MM.1S (cell line): Measurements from ENCODE around the gene CCR9.

Experiments
- DNase-seq: peaks from one replicate; pipeline ENCODE4 v3.0.0-alpha.2; 2015
- H2AFZ ChIP-seq: fragments of 300-600 bp; sonication (generic); 2 replicates; pipeline ENCODE4 v1.6.0; 2016; ENCODE audit warnings: antibody characterized with exemption, low read length
- H3F3A ChIP-seq: fragments of 300-600 bp; sonication (generic); 2 replicates; pipeline ENCODE4 v1.6.1; 2016; ENCODE audit warnings: mild to moderate bottlenecking, antibody characterized with exemption, low read length, moderate library complexity, mixed read lengths; ENCODE audit not compliant: insufficient read depth
- H3K27ac ChIP-seq: fragments of 300-600 bp; sonication (generic); 2 replicates; pipeline ENCODE4 v1.5.1; 2016; ENCODE audit warnings: mild to moderate bottlenecking, low read length
- H3K27me3 ChIP-seq: fragments of 300-600 bp; sonication (generic); replicated peaks from 2 replicates; pipeline ENCODE4 v1.6.0; 2016; ENCODE audit warnings: low read length; ENCODE audit not compliant: insufficient read depth
- H3K36me3 ChIP-seq: fragments of 300-600 bp; sonication (generic); replicated peaks from 2 replicates; pipeline ENCODE4 v1.6.1; 2016; ENCODE audit warnings: mild to moderate bottlenecking, low read length, mixed read lengths; ENCODE audit not compliant: insufficient read depth
- H3K4me1 ChIP-seq: fragments of 300-600 bp; sonication (generic); 2 replicates; pipeline ENCODE4 v1.6.1; 2016; ENCODE audit warnings: low read length, mixed read lengths
- H3K4me2 ChIP-seq: fragments of 300-600 bp; sonication (generic); 2 replicates; pipeline ENCODE4 v1.6.0; 2016; ENCODE audit warnings: low read depth, low read length
- H3K4me3 ChIP-seq: fragments of 300-600 bp; sonication (generic); 2 replicates; pipeline ENCODE4 v1.5.1; 2016; ENCODE audit warnings: low read length, mixed read lengths
- H3K79me2 ChIP-seq: fragments of 300-600 bp; sonication (generic); 2 replicates; pipeline ENCODE4 v1.6.1; 2016; ENCODE audit warnings: mixed run types, low read length, mixed read lengths
- H3K9ac ChIP-seq: fragments of 300-600 bp; sonication (generic); 2 replicates; pipeline ENCODE4 v1.6.1; 2016; ENCODE audit warnings: low read length, mixed read lengths
- H3K9me2 ChIP-seq: fragments of 300-600 bp; sonication (generic); replicated peaks from 2 replicates; pipeline ENCODE4 v1.6.1; 2016; ENCODE audit warnings: mild to moderate bottlenecking, low read length, mixed read lengths; ENCODE audit not compliant: insufficient read depth
- H3K9me3 ChIP-seq: fragments of 300-600 bp; sonication (generic); replicated peaks from 2 replicates; pipeline ENCODE4 v1.6.1; 2016; ENCODE audit warnings: mild to moderate bottlenecking, low read length, mixed read lengths; ENCODE audit not compliant: insufficient read depth
- H4K20me1 ChIP-seq: fragments of 300-600 bp; sonication (generic); 2 replicates; pipeline ENCODE4 v1.6.1; 2016; ENCODE audit warnings: mild to moderate bottlenecking, low read length, moderate library complexity, mixed read lengths; ENCODE audit not compliant: insufficient read depth
- EZH2 ChIP-seq: fragments of 300-600 bp; sonication (generic); optimal IDR thresholded peaks from 2 replicates; pipeline ENCODE3; 2017; ENCODE audit warnings: low read depth, mild to moderate bottlenecking, antibody characterized with exemption, low read length, mixed read lengths
- EZH2phosphoT487 ChIP-seq: fragments of 300-600 bp; sonication (generic); IDR thresholded peaks from 2 replicates; pipeline ENCODE4 v1.6.1; 2018; ENCODE audit warnings: antibody characterized with exemption, low read length
- TF ChIP-seq, protein P1 (sequence below): fragments of 300-600 bp; sonication (generic); IDR thresholded peaks from 2 replicates; pipeline ENCODE4 v1.5.1; 2016; ENCODE audit warnings: antibody characterized with exemption, low read length, mixed read lengths

The CCR9 gene

DNA sequence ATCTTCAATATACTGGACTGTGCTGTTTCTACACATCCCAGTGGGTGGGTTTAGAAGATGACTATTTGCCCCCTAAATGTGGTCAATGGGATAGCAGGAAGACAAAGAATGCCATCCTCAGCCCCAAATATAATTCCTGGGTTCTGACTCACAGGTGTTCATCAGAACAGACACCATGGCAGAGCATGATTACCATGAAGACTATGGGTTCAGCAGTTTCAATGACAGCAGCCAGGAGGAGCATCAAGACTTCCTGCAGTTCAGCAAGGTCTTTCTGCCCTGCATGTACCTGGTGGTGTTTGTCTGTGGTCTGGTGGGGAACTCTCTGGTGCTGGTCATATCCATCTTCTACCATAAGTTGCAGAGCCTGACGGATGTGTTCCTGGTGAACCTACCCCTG, 60.0 kb downstream of the CCR9 start:
- no peak for DNase-seq
- no peaks in the 10 kb centered on the region for H3K9me3 ChIP-seq
- no peaks in the 10 kb centered on the region for H3K36me3 ChIP-seq
- no peaks in the 10 kb centered on the region for H3F3A ChIP-seq
- TF ChIP-seq EZH2phosphoT487 = no peak
- TF ChIP-seq, protein P1, sequence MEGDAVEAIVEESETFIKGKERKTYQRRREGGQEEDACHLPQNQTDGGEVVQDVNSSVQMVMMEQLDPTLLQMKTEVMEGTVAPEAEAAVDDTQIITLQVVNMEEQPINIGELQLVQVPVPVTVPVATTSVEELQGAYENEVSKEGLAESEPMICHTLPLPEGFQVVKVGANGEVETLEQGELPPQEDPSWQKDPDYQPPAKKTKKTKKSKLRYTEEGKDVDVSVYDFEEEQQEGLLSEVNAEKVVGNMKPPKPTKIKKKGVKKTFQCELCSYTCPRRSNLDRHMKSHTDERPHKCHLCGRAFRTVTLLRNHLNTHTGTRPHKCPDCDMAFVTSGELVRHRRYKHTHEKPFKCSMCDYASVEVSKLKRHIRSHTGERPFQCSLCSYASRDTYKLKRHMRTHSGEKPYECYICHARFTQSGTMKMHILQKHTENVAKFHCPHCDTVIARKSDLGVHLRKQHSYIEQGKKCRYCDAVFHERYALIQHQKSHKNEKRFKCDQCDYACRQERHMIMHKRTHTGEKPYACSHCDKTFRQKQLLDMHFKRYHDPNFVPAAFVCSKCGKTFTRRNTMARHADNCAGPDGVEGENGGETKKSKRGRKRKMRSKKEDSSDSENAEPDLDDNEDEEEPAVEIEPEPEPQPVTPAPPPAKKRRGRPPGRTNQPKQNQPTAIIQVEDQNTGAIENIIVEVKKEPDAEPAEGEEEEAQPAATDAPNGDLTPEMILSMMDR = peak; percentile 20
- H2AFZ ChIP-seq = no peak overlapping the region
- H3K4me1 ChIP-seq = no peaks in the 10 kb centered on the region
- H3K27ac ChIP-seq = no peak overlapping the region
- no peaks in the 10 kb centered on the region; the same call in 1 of the 2 replicates for H4K20me1 ChIP-seq
- no peak overlapping the region for H3K9ac ChIP-seq
- no peak overlapping the region for H3K4me3 ChIP-seq
- H3K27me3 ChIP-seq = no peaks in the 10 kb centered on the region
- no peak overlapping the region for H3K4me2 ChIP-seq
- no peaks in the 10 kb centered on the region for H3K79me2 ChIP-seq
- H3K9me2 ChIP-seq = no peaks in the 10 kb centered on the region

DNA sequence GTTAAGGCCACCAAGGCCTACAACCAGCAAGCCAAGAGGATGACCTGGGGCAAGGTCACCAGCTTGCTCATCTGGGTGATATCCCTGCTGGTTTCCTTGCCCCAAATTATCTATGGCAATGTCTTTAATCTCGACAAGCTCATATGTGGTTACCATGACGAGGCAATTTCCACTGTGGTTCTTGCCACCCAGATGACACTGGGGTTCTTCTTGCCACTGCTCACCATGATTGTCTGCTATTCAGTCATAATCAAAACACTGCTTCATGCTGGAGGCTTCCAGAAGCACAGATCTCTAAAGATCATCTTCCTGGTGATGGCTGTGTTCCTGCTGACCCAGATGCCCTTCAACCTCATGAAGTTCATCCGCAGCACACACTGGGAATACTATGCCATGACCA, 60.5 kb downstream of the CCR9 start:
- no peak for DNase-seq
- H3F3A ChIP-seq = no peaks in the 10 kb centered on the region
- H4K20me1 ChIP-seq = no peaks in the 10 kb centered on the region; the same call in 1 of the 2 replicates
- H3K27ac ChIP-seq = no peak overlapping the region
- no peaks in the 10 kb centered on the region for H3K9me2 ChIP-seq
- H3K27me3 ChIP-seq = no peaks in the 10 kb centered on the region
- no peak overlapping the region for H2AFZ ChIP-seq
- no peaks in the 10 kb centered on the region for H3K36me3 ChIP-seq
- H3K4me2 ChIP-seq = no peak overlapping the region
- no peaks in the 10 kb centered on the region for H3K9me3 ChIP-seq
- H3K79me2 ChIP-seq = no peaks in the 10 kb centered on the region
- no peaks in the 10 kb centered on the region for H3K4me1 ChIP-seq
- no peak for TF ChIP-seq EZH2
- TF ChIP-seq, protein P1 = no peak
- H3K9ac ChIP-seq = no peak overlapping the region
- no peak overlapping the region for H3K4me3 ChIP-seq

DNA sequence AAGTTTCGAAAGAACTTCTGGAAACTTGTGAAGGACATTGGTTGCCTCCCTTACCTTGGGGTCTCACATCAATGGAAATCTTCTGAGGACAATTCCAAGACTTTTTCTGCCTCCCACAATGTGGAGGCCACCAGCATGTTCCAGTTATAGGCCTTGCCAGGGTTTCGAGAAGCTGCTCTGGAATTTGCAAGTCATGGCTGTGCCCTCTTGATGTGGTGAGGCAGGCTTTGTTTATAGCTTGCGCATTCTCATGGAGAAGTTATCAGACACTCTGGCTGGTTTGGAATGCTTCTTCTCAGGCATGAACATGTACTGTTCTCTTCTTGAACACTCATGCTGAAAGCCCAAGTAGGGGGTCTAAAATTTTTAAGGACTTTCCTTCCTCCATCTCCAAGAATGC, 61.0 kb downstream of the CCR9 start:
- Histone ChIP-seq H3K4me2 (no peak overlapping the region), H3K4me1 (no peaks in the 10 kb centered on the region), H4K20me1 (no peaks in the 10 kb centered on the region; the same call in 1 of the 2 replicates), H3K9me3 (no peaks in the 10 kb centered on the region), H3K79me2 (no peaks in the 10 kb centered on the region), H3K27ac (no peak overlapping the region), H3K9me2 (no peaks in the 10 kb centered on the region), H3K36me3 (no peaks in the 10 kb centered on the region), H3K9ac (no peak overlapping the region), H3K4me3 (no peak overlapping the region), H3F3A (no peaks in the 10 kb centered on the region), H3K27me3 (no peaks in the 10 kb centered on the region), H2AFZ (no peak overlapping the region)
- DNase-seq = no peak
- TF ChIP-seq EZH2 (no peak), EZH2phosphoT487 (no peak)

DNA sequence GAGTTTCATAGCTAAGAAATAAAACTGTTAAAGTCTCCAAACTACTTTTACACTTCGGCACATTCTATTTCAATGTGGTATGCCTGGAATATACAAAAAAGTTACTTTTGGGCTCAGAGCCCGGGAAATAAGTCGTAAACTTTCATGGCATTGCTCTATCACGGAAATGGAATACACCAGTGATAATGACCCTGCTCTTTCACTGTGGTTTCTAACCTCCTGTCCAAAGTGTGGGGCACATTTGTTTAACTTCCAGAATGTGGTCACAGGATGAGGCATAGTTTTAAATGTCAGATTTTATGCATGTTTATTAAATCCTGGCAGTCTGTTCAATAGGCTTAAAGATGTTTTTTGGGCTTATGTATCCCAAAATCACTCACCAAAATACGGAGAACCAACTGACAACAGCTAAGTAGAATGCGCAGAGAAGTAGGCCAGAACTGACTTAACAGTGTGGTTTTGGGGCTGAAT, 62.0 kb downstream of the CCR9 start:
- H3K9me2 ChIP-seq = no peaks in the 10 kb centered on the region
- H4K20me1 ChIP-seq = no peaks in the 10 kb centered on the region; the same call in 1 of the 2 replicates
- no peaks in the 10 kb centered on the region for H3K36me3 ChIP-seq
- H3K9me3 ChIP-seq = no peaks in the 10 kb centered on the region
- DNase-seq = no peak
- no peak overlapping the region for H3K9ac ChIP-seq
- H3K79me2 ChIP-seq = no peaks in the 10 kb centered on the region
- H2AFZ ChIP-seq = no peak overlapping the region
- H3K4me1 ChIP-seq = no peaks in the 10 kb centered on the region
- H3K4me2 ChIP-seq = no peak overlapping the region
- TF ChIP-seq EZH2phosphoT487 (no peak), EZH2 (no peak)
- H3K27me3 ChIP-seq = no peaks in the 10 kb centered on the region
- no peaks in the 10 kb centered on the region for H3F3A ChIP-seq
- H3K4me3 ChIP-seq = no peak overlapping the region
- H3K27ac ChIP-seq = no peak overlapping the region
